Measurements from ENCODE around the gene CFAP100. TPM values are rescaled to one million over a fixed set of nuclear protein-coding genes. Genes with fewer than 3 reads are reported as not detected.

CFAP100 gene
- total and polyA plus RNA-seq, 2 donors = not detected

DNA sequence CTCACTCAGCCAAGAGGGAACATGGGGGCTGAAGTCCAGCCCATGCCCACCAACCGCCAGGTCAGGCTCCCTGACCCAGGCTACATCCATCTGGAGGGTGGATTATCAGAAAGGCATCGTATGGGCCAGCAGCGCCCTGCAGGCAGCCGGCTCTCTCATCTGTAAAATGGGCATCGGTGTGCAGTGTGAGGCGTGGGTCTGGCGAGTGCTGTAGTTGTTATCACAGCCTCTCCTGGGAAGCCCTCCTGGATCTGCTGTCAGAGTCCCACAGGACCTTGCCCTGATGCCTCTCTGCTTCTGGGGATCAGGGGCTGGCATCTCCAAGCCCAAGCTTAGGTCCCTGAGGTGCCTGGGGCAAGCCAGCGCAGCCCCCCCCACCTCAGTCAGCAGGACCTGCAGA is 27.4 kb downstream of the CFAP100 start:
- Histone ChIP-seq H3K4me3 (ENCODE audit: low read depth, low read length) (no peak overlapping the region), H3K27ac (ENCODE audit: low read depth) (no peak overlapping the region), H3K4me1 (ENCODE audit: insufficient read depth) (no peaks in the 10 kb centered on the region), H3K36me3 (ENCODE audit: insufficient read depth) (no peaks in the 10 kb centered on the region)
- DNase-seq (ENCODE audit: extremely low spot score) = no peak
- 92% methylated on average over 8 of the region's 8 CpGs for WGBS

DNA sequence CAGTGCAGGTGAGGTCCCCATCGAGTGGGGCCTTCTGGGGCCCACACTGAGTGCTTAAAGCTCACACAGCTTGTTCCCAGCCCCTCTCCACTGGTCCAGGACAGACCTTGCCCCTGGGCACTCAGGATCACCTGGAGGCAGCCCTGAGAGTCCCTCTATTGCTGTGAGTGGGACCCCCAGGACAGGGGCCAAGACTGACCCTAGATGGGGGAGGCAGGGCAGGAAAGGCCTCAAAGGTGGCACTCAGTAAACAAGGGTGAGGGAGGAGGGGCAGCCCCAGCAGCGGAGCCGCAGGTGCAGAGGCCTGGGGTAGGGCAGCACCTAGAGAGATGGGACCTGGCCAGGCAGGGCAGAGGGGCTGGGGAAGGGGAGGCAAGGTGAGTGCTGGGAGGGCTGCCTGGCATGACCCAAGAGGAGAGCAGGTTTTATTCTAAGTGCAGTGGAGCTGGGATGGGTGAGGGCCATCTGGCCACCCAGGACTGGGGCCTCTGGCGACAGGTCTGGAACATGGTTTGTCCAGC is 27.9 kb downstream of the CFAP100 start:
- Histone ChIP-seq H3K4me3 (ENCODE audit: low read depth, low read length) (no peak overlapping the region), H3K27ac (ENCODE audit: low read depth) (no peak overlapping the region), H3K36me3 (ENCODE audit: insufficient read depth) (no peaks in the 10 kb centered on the region), H3K4me1 (ENCODE audit: insufficient read depth) (no peaks in the 10 kb centered on the region)
- DNase-seq (ENCODE audit: extremely low spot score) = no peak
- 82% methylated on average over 4 of the region's 4 CpGs for WGBS

DNA sequence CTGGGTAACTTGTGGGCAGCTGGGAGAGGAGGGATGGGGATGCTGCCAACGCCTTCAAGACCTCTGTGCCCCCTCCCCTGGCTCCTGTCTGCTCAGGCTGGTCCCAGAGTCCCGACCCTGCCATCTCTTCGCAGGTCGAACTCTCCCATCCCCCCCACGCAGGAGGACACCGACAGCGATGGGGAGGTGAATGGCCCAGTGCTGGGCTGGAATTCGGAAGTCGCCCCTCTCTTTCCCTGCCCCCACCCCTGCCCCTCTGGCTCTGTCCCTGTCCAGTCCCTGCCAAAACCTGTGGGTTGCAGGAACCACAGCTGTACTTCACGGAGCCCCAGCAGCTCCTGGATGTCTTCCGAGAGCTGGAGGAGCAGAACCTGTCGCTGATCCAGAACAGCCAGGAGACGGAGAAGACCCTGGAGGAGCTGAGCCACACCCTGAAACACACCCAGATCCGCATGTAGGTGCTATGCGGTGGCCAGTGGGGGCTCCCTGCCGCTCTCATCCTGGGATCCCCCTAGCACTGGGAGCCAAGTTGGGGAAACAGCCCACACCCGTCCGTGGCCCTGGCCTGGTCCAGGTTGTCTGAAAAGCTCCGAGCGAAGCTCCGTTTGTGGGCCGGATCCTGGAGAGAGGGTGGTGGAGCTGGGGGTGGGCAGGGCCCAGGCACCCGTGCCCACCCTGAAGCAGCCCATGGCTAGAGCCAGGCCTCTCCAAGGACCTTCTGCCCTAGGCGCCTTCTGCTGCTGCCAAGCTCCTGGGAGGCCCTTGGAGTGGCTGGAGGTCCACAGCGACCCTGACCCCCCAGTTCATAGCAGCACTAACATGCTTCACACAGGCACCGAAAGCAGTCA is 28.7 kb downstream of the CFAP100 start:
- Histone ChIP-seq H3K27ac (ENCODE audit: low read depth) (no peak overlapping the region), H3K4me3 (ENCODE audit: low read depth, low read length) (no peak overlapping the region), H3K36me3 (ENCODE audit: insufficient read depth) (no peaks in the 10 kb centered on the region), H3K4me1 (ENCODE audit: insufficient read depth) (no peaks in the 10 kb centered on the region)
- 79% methylated on average over 26 of the region's 26 CpGs for WGBS
- no peak for DNase-seq (ENCODE audit: extremely low spot score)

DNA sequence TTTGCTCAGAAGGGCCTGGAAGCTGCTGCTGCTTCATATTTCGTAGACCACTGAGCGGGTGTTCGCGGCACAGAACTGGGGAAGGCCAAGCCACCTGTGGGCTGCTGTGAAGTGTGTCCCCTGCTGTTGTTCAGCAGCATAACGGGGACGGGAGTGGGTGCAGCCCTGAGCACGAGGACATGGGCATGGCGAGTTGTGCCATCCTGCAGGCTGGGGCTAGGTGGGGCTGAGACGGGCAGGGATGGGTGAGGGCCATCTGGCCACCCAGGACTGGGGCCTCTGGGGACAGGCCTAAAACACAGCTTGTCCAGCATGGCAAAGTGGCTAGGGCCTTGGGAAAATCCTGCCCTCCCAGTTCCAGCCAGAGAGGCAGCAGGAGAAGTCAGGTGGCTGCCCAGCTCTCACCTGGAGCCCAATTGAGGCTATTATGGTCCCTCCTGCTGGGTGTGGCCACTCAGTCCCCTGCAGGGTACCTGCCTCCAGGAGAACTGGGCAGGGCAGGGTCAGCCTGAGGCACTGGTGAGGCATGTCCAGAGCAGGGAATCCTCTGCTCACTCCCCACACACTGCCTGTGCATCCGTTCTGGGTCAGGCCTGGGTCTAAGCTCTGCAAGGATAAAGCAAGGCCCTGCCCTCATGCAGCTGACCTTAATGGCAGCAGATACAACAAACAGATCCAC is 29.5 kb downstream of the CFAP100 start:
- Histone ChIP-seq H3K4me3 (ENCODE audit: low read depth, low read length) (no peak overlapping the region), H3K36me3 (ENCODE audit: insufficient read depth) (no peaks in the 10 kb centered on the region), H3K27ac (ENCODE audit: low read depth) (no peak overlapping the region), H3K4me1 (ENCODE audit: insufficient read depth) (no peaks in the 10 kb centered on the region)
- no peak for DNase-seq (ENCODE audit: extremely low spot score)
- 91% methylated on average over 10 of the region's 10 CpGs for WGBS

DNA sequence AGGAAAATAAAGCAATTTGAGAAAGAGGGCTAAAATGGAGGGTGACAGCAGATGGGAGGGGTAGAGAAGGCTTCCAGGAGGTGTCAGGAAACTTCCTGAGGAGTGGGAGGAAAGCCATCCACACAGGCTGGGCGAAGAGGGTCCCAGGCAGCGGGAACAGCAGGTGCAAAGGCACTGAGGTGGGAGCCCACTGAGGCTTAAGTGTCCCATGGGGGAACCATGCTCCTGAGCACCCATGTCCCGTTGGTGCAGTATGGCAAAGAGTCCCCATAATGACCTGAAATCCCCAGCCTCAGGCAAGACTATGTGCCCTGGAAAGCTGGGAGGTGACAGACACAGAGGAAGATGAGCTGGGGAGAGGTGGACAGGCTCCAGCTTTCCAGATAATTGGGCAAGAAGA is 30.0 kb downstream of the CFAP100 start:
- Histone ChIP-seq H3K4me3 (ENCODE audit: low read depth, low read length) (no peak overlapping the region), H3K36me3 (ENCODE audit: insufficient read depth) (no peaks in the 10 kb centered on the region), H3K4me1 (ENCODE audit: insufficient read depth) (no peaks in the 10 kb centered on the region), H3K27ac (ENCODE audit: low read depth) (no peak overlapping the region)
- no peak for DNase-seq (ENCODE audit: extremely low spot score)
- 80% methylated on average over 3 of the region's 3 CpGs for WGBS

DNA sequence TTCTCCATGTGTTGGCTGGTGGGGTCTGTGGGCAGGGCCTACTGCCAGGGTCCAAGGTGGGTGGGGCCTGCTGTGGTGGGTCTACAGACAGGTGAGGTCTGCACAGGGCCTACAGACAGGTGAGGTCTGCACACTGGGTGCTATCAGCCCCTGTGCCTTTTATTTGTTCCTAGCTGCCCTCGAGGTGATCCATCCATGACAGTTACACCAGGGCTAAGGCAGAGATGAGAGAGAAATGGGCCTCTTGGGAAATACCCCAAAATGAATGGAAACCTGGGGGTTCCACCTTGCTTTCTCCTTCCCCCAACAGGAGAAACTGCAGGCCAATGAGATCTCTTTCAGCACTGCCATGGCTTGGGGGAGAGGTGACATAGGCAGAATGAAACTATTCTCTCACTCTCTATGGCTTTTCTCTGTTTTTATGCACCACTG is 36.4 kb downstream of the CFAP100 start:
- DNase-seq (ENCODE audit: extremely low spot score) = no peak
- Histone ChIP-seq H3K4me1 (ENCODE audit: insufficient read depth) (no peaks in the 10 kb centered on the region), H3K27ac (ENCODE audit: low read depth) (no peak overlapping the region), H3K4me3 (ENCODE audit: low read depth, low read length) (no peak overlapping the region), H3K36me3 (ENCODE audit: insufficient read depth) (no peaks in the 10 kb centered on the region)
- 98% methylated on average over 1 of the region's 1 CpG for WGBS

DNA sequence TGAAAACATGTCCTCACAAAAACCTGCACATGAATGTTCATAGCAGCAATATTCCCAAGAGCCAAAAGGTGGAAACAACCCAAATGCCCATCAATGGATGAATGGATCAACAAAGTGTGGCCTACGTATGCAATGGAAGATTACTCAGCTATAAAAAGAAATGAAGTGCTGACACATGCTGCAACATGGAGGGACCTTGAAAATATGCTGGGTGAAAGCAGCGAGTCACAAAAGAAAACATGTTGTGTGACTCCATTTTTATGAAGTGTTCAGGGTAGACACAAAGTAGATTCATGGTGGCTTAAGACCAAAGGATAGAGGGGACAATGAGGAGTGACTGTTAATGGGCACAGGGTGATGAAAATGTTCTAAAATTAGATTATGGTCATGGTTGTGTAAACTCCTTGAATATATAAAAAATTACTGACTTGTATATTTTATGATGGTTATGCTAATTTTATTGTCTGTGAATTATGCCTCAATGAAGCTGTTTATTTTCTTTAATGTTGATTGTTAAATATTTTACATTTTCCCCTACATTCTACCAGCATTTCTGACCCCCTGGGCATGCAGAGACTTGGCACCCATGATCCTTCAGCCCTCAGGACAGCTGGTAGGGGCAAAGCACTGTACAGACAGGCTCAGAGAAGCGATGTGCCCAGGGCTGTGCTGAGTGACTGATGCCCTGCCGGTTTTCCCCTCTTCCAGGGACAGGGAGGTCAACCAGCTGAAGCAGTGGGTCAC is 37.8 kb downstream of the CFAP100 start:
- Histone ChIP-seq H3K36me3 (ENCODE audit: insufficient read depth) (no peaks in the 10 kb centered on the region), H3K4me1 (ENCODE audit: insufficient read depth) (no peaks in the 10 kb centered on the region), H3K27ac (ENCODE audit: low read depth) (no peak overlapping the region), H3K4me3 (ENCODE audit: low read depth, low read length) (no peak overlapping the region)
- 89% methylated on average over 4 of the region's 4 CpGs for WGBS
- DNase-seq (ENCODE audit: extremely low spot score) = no peak

DNA sequence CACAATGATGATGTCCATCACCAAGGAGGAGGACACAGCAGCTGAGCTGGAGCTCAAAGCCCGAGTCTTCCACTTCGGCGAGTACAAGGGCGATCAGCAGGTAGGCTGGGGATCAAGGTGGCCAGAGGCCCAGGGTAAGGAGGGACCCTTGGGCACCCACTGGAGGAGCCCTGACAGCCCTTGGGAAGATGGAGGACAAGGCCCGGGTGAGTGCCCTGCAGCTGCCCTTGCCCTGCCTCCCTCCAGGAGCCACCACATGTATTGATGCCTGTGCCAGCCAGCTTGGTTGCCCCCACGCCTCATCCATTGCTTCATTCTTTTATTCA is 38.4 kb downstream of the CFAP100 start:
- no peak overlapping the region for H3K4me3 ChIP-seq (ENCODE audit: low read depth, low read length)
- WGBS = 95% methylated on average over 6 of the region's 6 CpGs
- no peak overlapping the region for H3K27ac ChIP-seq (ENCODE audit: low read depth)
- DNase-seq (ENCODE audit: extremely low spot score) = no peak
- peaks cover under 1% of the 10 kb centered on the region for H3K36me3 ChIP-seq (ENCODE audit: insufficient read depth)
- H3K4me1 ChIP-seq (ENCODE audit: insufficient read depth) = no peaks in the 10 kb centered on the region

DNA sequence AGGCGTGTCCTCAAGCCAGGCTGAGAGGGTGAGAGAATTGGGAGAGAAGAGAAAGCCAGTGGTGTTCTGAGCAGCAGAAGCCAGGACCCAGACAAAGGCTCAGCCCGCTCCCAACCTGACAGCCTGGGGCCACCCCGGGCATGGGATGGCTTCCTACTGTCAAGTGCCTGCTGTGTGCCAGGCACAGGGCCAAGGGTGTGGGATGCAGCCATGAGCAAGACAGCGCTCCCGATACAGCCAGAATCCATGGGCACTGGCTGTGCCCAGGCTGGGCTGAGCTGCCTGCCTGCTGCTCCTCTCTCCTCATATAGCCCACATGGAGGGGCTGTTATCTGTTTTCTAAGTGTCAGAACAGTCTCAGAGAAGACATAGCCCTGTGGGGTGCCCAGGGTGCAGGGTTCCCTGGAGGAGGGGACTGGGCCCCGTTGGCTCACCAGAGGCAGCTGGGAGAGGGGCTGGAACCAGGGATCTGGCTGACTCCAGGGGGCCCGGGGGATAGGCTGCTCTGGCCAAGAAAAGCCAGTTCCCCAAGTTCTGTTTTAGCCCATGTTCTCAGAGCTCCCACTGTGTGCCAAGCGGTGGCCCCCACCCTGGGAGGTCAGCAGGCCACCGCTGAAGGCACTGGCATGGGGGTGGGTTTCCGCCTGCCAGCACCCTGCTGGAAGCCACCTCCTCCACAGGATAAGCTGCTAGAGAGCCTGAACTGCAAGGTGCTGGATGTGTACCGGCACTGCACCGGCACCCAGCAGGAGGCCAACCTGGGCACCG is 39.0 kb downstream of the CFAP100 start:
- Histone ChIP-seq H3K36me3 (ENCODE audit: insufficient read depth) (peaks cover 3% of the 10 kb centered on the region), H3K4me1 (ENCODE audit: insufficient read depth) (no peaks in the 10 kb centered on the region), H3K27ac (ENCODE audit: low read depth) (no peak overlapping the region), H3K4me3 (ENCODE audit: low read depth, low read length) (no peak overlapping the region)
- WGBS = 92% methylated on average over 13 of the region's 13 CpGs
- DNase-seq (ENCODE audit: extremely low spot score) = no peak

DNA sequence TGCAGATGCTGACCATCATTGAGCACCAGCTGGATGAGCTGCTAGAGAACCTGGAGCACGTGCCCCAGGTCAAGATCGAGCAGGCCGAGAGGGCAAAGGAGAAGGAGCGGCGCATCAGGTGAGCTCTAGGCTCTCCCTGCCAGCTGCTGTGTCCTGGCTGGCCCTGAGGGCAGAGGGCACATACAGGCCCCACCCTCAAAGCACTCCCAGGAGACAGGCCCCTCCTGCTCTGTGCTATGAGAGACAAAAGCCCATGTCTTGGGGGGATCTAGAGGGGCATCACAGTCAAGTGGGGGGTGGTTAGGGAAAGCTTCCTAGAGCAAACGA is 39.5 kb downstream of the CFAP100 start:
- WGBS = 91% methylated on average over 6 of the region's 6 CpGs

DNA sequence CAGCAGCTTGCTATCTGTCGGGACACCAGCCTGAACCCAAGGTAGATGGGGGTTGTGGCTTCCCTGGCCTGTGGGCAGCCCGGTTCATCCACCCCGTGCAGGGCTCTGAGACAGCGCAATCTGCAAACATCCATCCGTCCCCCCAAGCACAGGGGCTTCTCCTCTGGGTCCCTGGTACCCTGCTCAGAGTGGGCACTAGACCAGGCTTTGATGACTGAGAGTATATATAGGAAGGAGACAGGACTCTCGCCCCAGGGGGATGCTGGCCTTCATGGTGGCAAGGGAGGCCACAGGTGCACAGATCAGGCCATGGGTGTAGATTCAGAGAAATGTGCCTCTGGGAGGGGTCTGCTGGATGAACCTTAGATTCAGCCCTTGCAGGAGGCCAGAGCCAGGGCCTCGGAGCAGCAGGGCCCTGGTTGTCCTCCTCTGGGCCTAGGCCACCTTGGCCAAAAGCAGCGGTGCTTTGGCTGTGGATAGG is 40.3 kb downstream of the CFAP100 start:
- H3K4me1 ChIP-seq (ENCODE audit: insufficient read depth) = no peaks in the 10 kb centered on the region
- 93% methylated on average over 8 of the region's 8 CpGs for WGBS
- H3K27ac ChIP-seq (ENCODE audit: low read depth) = no peak overlapping the region
- no peak overlapping the region for H3K4me3 ChIP-seq (ENCODE audit: low read depth, low read length)
- DNase-seq (ENCODE audit: extremely low spot score) = no peak
- peaks cover 3% of the 10 kb centered on the region for H3K36me3 ChIP-seq (ENCODE audit: insufficient read depth)

More for the DNA sequence above, 39.5 kb downstream of the CFAP100 start:
- no peak overlapping the region for H3K27ac ChIP-seq (ENCODE audit: low read depth)
- H3K36me3 ChIP-seq (ENCODE audit: insufficient read depth) = peaks cover 3% of the 10 kb centered on the region
- no peak overlapping the region for H3K4me3 ChIP-seq (ENCODE audit: low read depth, low read length)
- H3K4me1 ChIP-seq (ENCODE audit: insufficient read depth) = no peaks in the 10 kb centered on the region
- DNase-seq (ENCODE audit: extremely low spot score) = no peak

DNA sequence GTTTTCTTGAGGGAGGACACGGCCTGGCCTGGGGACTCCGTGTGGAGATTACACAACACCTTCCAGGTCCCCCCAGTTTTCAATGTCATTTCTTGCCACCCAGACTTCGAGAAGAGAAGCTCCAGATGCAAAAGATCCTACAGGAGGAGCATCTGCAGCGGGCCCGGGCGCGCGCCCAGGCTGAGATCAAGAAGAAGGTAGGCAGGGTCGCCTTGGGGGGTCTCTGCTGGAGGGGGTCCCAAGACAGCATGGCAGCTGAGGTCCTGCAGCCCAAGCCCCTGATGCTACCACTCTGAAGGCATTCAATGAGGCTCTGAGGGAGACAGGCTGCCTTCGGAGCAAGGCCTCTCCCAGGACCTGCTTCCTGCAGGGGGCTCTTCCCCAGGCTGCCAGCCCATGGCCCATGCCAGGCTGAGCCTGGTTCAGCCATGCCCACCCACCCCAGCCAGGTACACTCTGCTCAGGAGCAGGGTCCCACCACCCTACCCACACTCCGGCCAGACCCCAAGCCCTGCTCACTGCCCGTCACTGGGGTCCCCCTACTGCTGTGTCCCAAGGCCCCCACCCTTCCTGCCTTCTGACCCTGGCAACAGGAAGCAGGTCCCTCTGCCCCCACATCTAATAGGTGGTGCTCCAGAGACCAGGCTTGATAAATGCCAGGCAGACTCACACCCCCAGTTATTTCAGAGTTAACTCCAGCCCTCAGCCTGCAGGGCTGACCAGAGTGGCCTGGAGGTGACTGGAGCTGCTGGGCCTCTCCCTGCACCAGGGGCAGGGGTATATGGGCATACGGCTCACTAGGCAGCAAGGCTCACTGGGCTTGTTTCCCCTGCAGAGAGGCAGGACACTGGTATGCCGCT is 41.0 kb downstream of the CFAP100 start:
- WGBS = 98% methylated on average over 14 of the region's 14 CpGs
- H3K36me3 ChIP-seq (ENCODE audit: insufficient read depth) = peaks cover 3% of the 10 kb centered on the region
- DNase-seq (ENCODE audit: extremely low spot score) = no peak

More for the DNA sequence above, 41.0 kb downstream of the CFAP100 start:
- H3K4me1 ChIP-seq (ENCODE audit: insufficient read depth) = no peaks in the 10 kb centered on the region
- H3K4me3 ChIP-seq (ENCODE audit: low read depth, low read length) = no peak overlapping the region
- no peak overlapping the region for H3K27ac ChIP-seq (ENCODE audit: low read depth)
